HepG2 (cell line): ENCODE results near the gene B3GAT3.

Experiments
- GATA4 ChIP-seq: sonication (generic); IDR thresholded peaks from 2 replicates; pipeline ENCODE4 v1.6.1; 2016; ENCODE audit warnings: antibody characterized with exemption, low read depth, borderline replicate concordance
- NCOA2 ChIP-seq: sonication (generic); formaldehyde crosslinking; IDR thresholded peaks from 2 replicates; pipeline ENCODE4 v1.8.0; 2022; ENCODE audit warnings: inconsistent platforms
- POLR2A ChIP-seq, 2 experiments: IDR thresholded peaks; 2 replicates each; pipeline ENCODE4 v1.6.1; 2011; ENCODE audit warnings: low read depth in 2 of 2, low read length in 2 of 2, mild to moderate bottlenecking in 1 of 2, moderate library complexity in 1 of 2; ENCODE audit not compliant: insufficient read depth in 1 of 2
- RXRB ChIP-seq: IDR thresholded peaks from 2 replicates; pipeline ENCODE4 v1.6.1; 2016; ENCODE audit warnings: borderline replicate concordance, missing genetic modification reagents, missing compliant biosample characterization
- ZNF788 ChIP-seq: sonication (generic); formaldehyde crosslinking; IDR thresholded peaks from 2 replicates; pipeline ENCODE4 v1.5.0; 2020; ENCODE audit warnings: mild to moderate bottlenecking, missing genetic modification reagents, borderline replicate concordance

DNA sequence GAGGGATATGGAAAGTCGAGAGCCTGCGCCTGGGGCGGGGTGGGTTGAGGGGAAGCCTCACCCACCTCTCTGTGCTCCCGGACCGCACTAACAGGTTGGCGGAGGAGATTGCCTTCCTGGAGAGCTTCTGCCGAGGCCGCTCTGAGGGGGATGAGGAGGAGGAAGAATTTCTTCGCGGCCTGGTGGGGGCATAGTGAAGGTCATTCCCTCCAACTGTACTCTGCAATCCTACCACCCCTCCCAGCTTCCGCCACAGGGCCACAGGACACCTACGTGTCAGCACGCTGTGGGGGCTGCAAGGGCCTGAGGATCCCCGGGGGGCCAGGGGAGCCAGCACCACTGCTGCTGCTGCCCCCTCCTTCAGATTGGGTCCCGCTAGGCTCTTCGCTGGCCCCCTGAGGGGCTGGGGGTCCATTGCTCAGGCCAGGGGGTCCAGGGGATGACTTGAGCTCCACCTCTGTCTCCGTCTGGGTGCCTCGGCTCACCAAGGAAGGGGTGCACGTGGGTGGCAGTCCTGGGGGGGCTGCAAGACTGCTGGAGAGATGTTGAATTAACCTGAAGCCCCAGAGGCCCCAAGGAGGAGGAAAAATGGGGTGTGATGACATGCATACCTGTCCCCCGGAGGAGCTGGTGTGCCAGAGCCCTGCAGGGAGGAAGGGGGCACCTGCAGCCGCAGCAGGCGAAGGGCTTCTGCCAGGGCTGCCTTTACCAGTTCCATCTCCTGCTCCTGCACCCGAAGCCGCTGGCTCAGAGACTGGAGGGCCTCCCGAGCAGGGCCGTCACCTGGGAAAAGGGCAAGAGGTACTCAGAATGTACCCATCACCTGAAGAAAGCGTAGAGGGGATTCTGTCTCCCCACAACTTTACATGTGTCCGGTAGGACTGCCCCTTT is 10.7 kb downstream of the B3GAT3 start:
- TF ChIP-seq ZNF788 (no peak), NCOA2 (CRISPR knock-in tag) (no peak), RXRB (CRISPR knock-in tag) (no peak), POLR2A (IDR thresholded peaks at IDR 0.05; ENCODE audit: insufficient read depth in 1 of 2, low read depth in 2 of 2, low read length in 2 of 2) (no peak), GATA4 (no peak)
